GM10847 (cell line): ENCODE data around the gene EXO5.

Experiments used
- POLR2A ChIP-seq: IDR thresholded peaks from 2 replicates; pipeline ENCODE4 v1.6.1; 2011; ENCODE audit not compliant: insufficient read length; ENCODE audit errors: extremely low read depth

EXO5 gene, protein sequence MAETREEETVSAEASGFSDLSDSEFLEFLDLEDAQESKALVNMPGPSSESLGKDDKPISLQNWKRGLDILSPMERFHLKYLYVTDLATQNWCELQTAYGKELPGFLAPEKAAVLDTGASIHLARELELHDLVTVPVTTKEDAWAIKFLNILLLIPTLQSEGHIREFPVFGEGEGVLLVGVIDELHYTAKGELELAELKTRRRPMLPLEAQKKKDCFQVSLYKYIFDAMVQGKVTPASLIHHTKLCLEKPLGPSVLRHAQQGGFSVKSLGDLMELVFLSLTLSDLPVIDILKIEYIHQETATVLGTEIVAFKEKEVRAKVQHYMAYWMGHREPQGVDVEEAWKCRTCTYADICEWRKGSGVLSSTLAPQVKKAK

GRCh38 chr1:40508375-40509341 is at the start of gene EXO5:
EXO5 (plus strand) TSS chr1:40508767; CDS start chr1:40514545, 5,778 bp downstream.
- TF ChIP-seq POLR2A, result peak; percentile 56

GRCh38 chr1:40462956-40463590 is 45.5 kb upstream of the EXO5 start:
- no peak for TF ChIP-seq POLR2A

- no peak for TF ChIP-seq POLR2A
Observed at GRCh38 chr1:40469327-40469726, 39.2 kb upstream of the EXO5 start.

DNA sequence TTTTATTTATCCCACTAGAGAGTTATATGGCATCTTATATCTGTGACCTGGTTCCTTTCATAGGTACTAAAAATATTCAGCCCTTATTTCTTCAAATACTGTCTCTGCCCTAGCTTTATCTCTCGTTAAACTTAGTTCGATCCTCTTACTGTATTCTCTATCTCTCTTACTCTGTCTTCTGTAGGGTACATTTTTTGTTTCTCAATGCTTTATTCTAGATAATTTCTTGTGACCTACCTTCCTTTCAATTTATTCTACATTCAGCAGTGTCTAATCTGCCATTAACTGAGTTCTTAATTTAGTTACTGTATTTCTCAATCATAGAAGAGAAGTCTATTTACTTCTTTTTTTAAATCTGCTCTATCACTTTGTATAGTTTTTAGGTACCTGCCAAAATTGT is 33.3 kb upstream of the EXO5 start:
- no peak for TF ChIP-seq POLR2A

- peak; percentile 62 for TF ChIP-seq POLR2A
Observed at GRCh38 chr1:40476924-40477677, 31.5 kb upstream of the EXO5 start, which contains the start of gene ZFP69. ZFP69 (plus strand) TSS chr1:40477290; CDS start chr1:40479362, 2,072 bp downstream.

DNA sequence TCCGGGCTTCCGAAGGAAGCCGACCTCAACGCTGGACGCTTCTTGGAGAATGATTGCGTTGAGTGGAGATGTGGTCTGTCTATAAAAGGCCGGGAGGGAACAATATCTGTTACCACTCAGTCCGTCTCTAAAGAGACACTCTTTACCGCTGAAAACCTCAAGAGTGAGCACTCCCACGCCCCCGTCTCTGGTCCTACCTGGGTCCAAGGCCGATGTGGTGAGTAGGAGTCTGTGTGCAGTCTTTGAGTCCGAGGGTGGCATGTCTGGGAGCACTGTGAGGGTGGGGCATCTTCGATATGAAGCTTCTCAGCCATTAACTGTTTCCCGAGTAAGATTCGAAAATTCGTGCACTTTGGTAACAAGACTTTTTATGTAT is 30.9 kb upstream of the EXO5 start:
- TF ChIP-seq POLR2A, result no peak

GRCh38 chr1:40478276-40478675 is 30.3 kb upstream of the EXO5 start:
- TF ChIP-seq POLR2A, result no peak

DNA sequence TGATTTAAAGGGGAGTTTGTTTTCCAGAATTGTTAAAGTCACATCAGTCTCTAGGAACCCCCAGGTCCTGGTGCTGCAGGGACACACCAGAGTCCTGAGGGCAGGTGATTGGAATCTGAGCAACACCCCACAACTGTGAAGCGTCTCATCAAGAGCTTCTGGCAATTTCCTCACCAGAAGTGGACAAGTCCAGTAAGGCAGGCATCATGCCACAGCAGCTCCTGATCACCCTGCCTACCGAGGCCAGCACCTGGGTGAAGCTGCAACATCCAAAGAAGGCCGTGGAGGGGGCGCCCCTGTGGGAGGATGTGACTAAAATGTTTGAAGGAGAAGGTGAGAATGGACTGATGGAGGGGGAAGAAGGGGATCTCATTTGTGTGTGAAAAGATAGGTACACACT is 29.4 kb upstream of the EXO5 start:
- no peak for TF ChIP-seq POLR2A

DNA sequence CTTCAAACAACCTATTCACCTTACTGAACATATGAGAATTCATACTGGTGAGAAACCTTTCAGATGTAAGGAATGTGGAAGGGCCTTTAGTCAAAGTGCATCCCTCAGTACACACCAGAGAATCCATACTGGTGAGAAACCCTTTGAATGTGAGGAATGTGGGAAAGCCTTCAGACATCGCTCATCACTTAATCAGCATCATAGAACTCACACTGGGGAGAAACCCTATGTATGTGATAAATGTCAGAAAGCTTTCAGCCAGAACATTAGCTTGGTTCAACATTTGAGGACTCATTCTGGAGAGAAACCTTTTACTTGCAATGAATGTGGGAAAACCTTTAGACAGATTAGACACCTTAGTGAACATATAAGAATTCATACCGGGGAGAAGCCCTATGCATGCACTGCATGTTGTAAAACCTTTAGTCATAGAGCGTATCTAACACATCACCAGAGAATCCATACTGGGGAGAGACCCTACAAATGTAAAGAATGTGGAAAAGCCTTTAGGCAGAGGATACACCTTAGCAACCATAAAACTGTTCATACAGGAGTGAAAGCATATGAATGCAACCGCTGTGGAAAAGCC is 13.2 kb upstream of the EXO5 start:
- TF ChIP-seq POLR2A, result no peak

- TF ChIP-seq POLR2A, result no peak
Observed at GRCh38 chr1:40507973-40508372, 594 bp upstream of the EXO5 start.

- TF ChIP-seq POLR2A, result no peak
Observed at GRCh38 chr1:40519517-40519916, 10.9 kb downstream of the EXO5 start.

GRCh38 chr1:40530735-40531380 is 22.3 kb downstream of the EXO5 start:
- TF ChIP-seq POLR2A, result no peak

DNA sequence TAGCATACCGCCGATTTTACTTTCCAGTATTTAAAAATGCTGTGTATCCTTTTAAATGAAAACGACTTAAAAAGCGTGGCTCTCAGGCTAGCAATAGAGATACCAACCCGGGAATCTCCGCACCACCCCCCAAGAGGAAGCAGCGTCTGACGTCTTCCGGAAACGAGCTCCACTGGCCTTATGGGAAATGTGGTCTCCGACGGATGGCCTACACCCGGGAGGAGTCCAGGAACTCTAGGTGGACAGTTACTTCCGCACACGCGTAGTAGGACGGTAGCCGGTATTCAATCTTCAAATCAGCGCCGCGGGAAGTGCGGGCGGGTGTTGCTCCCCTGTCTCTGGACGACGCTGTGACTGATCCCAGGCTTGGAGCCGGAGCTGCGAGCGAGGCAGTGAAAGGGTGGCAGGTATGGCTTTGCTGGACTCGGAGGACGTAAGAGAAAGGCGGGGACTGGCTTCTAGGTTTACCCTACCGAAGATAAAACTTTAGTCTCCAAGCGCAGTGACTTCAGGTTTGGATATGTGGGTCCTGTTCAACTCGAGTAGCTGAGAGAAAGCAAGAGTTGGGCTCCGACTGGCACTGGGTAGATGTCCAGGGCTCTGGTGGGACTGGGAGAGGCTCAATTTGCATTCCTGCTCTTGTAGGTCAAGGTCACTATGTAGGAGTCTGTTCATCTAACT is 23.0 kb downstream of the EXO5 start, which contains the start of gene ZNF684:
Gene ZNF684 (plus strand): TSS at position 257 of the 681 bp plus-strand sequence. CDS start 1,530 bp downstream, outside the sequence.
- TF ChIP-seq POLR2A, result peak; percentile 75
